NCI-H1105 treated with DMSO at 0.1 percent for 48 hours (cell line): ENCODE data around the gene SND1.

Source experiments
- DNase-seq: peaks from one replicate; lab custom pipeline; 2025; lab: John Stamatoyannopoulos, UW

SND1 gene

GRCh38 chr7:127766831-127767459, 115.0 kb downstream of the SND1 start:
- no peak for DNase-seq

GRCh38 chr7:127768241-127768640, 116.2 kb downstream of the SND1 start:
- DNase-seq: no peak

GRCh38 chr7:127769137-127769536, 117.1 kb downstream of the SND1 start:
- DNase-seq: no peak

GRCh38 chr7:127769696-127770400, 117.9 kb downstream of the SND1 start:
- no peak for DNase-seq

GRCh38 chr7:127770885-127771284, 118.9 kb downstream of the SND1 start:
- DNase-seq: no peak

GRCh38 chr7:127771707-127772106, 119.7 kb downstream of the SND1 start:
- no peak for DNase-seq

GRCh38 chr7:127776776-127777386, 124.9 kb downstream of the SND1 start:
- DNase-seq: no peak

- no peak for DNase-seq
Measured at GRCh38 chr7:127780489-127780888, 128.5 kb downstream of the SND1 start.

- DNase-seq: no peak
Measured at GRCh38 chr7:127781081-127781480, 129.1 kb downstream of the SND1 start.

GRCh38 chr7:127782075-127782474, 130.1 kb downstream of the SND1 start:
- no peak for DNase-seq

- no peak for DNase-seq
Measured at GRCh38 chr7:127782654-127783559, 130.9 kb downstream of the SND1 start.

GRCh38 chr7:127786184-127786583, 134.2 kb downstream of the SND1 start:
- no peak for DNase-seq

GRCh38 chr7:127789031-127789430, 137.0 kb downstream of the SND1 start:
- DNase-seq: no peak

- no peak for DNase-seq
Measured at GRCh38 chr7:127791446-127792189, 139.6 kb downstream of the SND1 start.

GRCh38 chr7:127792528-127793342, 140.7 kb downstream of the SND1 start:
- peak; percentile 6 for DNase-seq

- no peak for DNase-seq
Measured at GRCh38 chr7:127793582-127793981, 141.6 kb downstream of the SND1 start.

GRCh38 chr7:127794136-127794535, 142.1 kb downstream of the SND1 start:
- DNase-seq: no peak

- DNase-seq: no peak
Measured at GRCh38 chr7:127794551-127794950, 142.6 kb downstream of the SND1 start.

GRCh38 chr7:127798023-127798422, 146.0 kb downstream of the SND1 start:
- no peak for DNase-seq

- DNase-seq: no peak
Measured at GRCh38 chr7:127798769-127799372, 146.9 kb downstream of the SND1 start.
